CD14-positive monocyte (primary cell): ENCODE data around the gene ZBTB47. TPM values are rescaled to one million over a fixed set of nuclear protein-coding genes. Genes with fewer than 3 reads are reported as not detected.

Source experiments
- DNase-seq, 3 donors: peaks; one replicate each; pipeline ENCODE4 v3.0.0-alpha.2; 2011 to 2022
- H2AFZ ChIP-seq: 2 replicates; pipeline ENCODE4 v1.6.0; 2012; ENCODE audit warnings: mild to moderate bottlenecking, low read depth, low read length, inconsistent platforms; ENCODE audit not compliant: insufficient read depth, poor library complexity, severe bottlenecking
- H3K27ac ChIP-seq, 2 donors: 1 replicate in 1 of 2; 2 replicates in 1 of 2; pipeline ENCODE4 v1.5.1; 2012 to 2013; ENCODE audit warnings: low read length in 2 of 2, control low read depth in 1 of 2, inconsistent platforms in 1 of 2, low read depth in 1 of 2, mild to moderate bottlenecking in 1 of 2
- H3K27me3 ChIP-seq, 2 donors: one replicate each; pipeline versions ENCODE4 v1.6.0 to v1.6.1; 2011 to 2013; ENCODE audit warnings: low read length in 2 of 2; ENCODE audit not compliant: control insufficient read depth in 2 of 2, insufficient read depth in 2 of 2
- H3K36me3 ChIP-seq, 2 donors: replicated peaks in 1 of 2; 1 replicate in 1 of 2; 2 replicates in 1 of 2; pipeline versions ENCODE4 v1.5.1 to v1.6.1; 2012 to 2013; ENCODE audit warnings: low read length in 2 of 2, control low read depth in 1 of 2, inconsistent platforms in 1 of 2, mild to moderate bottlenecking in 1 of 2; ENCODE audit not compliant: insufficient read depth in 2 of 2, control insufficient read depth in 1 of 2
- H3K4me1 ChIP-seq, 2 donors: 1 replicate in 1 of 2; 2 replicates in 1 of 2; pipeline versions ENCODE4 v1.5.1 to v1.6.1; 2012 to 2013; ENCODE audit warnings: low read length in 2 of 2, control low read depth in 1 of 2, inconsistent platforms in 1 of 2, mild to moderate bottlenecking in 1 of 2, moderate library complexity in 1 of 2; ENCODE audit not compliant: insufficient read depth in 2 of 2, control insufficient read depth in 1 of 2
- H3K4me2 ChIP-seq: replicated peaks from 2 replicates; pipeline ENCODE3; 2012; ENCODE audit warnings: low read length, moderate library complexity, mild to moderate bottlenecking; ENCODE audit not compliant: poor library complexity, severe bottlenecking; ENCODE audit errors: extremely low read depth
- H3K4me3 ChIP-seq, 3 experiments: fragments of 200-600 bp in 1 of 3; sonication (generic) in 1 of 3; replicated peaks in 1 of 3; 1 replicate in 2 of 3; 2 replicates in 1 of 3; pipeline ENCODE4 v1.5.1; 2011 to 2013; ENCODE audit warnings: low read length in 3 of 3, mild to moderate bottlenecking in 3 of 3, control low read depth in 2 of 3, low read depth in 2 of 3, inconsistent platforms in 1 of 3, moderate library complexity in 1 of 3
- H3K79me2 ChIP-seq: 2 replicates; pipeline ENCODE4 v1.6.0; 2012; ENCODE audit warnings: mild to moderate bottlenecking, control low read depth, inconsistent platforms, low read length, moderate library complexity; ENCODE audit not compliant: insufficient read depth
- H3K9ac ChIP-seq: 2 replicates; pipeline ENCODE4 v1.6.0; 2017; ENCODE audit warnings: low read length, mild to moderate bottlenecking; ENCODE audit not compliant: insufficient read depth, poor library complexity, severe bottlenecking
- H3K9me3 ChIP-seq, 2 donors: replicated peaks in 1 of 2; 1 replicate in 1 of 2; 2 replicates in 1 of 2; pipeline versions ENCODE4 v1.5.1 to v1.6.1; 2012 to 2013; ENCODE audit warnings: low read length in 2 of 2, control low read depth in 1 of 2; ENCODE audit not compliant: control insufficient read depth in 1 of 2, insufficient read depth in 1 of 2
- H4K20me1 ChIP-seq: 2 replicates; pipeline ENCODE4 v1.6.0; 2012; ENCODE audit warnings: mild to moderate bottlenecking, low read length, control low read depth, moderate library complexity; ENCODE audit not compliant: insufficient read depth
- H3K27ac Mint-ChIP-seq, 7 donors: one replicate each; pipeline ENCODE4 v1.8.0; 2020; ENCODE audit warnings: mild to moderate bottlenecking in 7 of 7, mixed read lengths in 7 of 7, moderate library complexity in 6 of 7, inconsistent platforms in 2 of 7
- H3K27me3 Mint-ChIP-seq, 3 donors: one replicate each; pipeline ENCODE4 v1.8.0; 2021 to 2022; ENCODE audit warnings: low read depth in 3 of 3, mild to moderate bottlenecking in 3 of 3, mixed read lengths in 3 of 3, moderate library complexity in 3 of 3, inconsistent platforms in 1 of 3
- H3K36me3 Mint-ChIP-seq, 2 donors: one replicate each; pipeline ENCODE4 v1.8.0; 2020; ENCODE audit warnings: mixed read lengths in 2 of 2, inconsistent platforms in 1 of 2, mild to moderate bottlenecking in 1 of 2
- H3K4me1 Mint-ChIP-seq: one replicate; pipeline ENCODE4 v1.8.0; 2020; ENCODE audit warnings: mild to moderate bottlenecking, mixed read lengths
- H3K4me3 Mint-ChIP-seq, 2 donors: one replicate each; pipeline ENCODE4 v1.8.0; 2020; ENCODE audit warnings: mild to moderate bottlenecking in 2 of 2, mixed read lengths in 2 of 2, moderate library complexity in 1 of 2
- H3K9me3 Mint-ChIP-seq, 7 donors: one replicate each; pipeline ENCODE4 v1.8.0; 2020 to 2022; ENCODE audit warnings: mixed read lengths in 7 of 7, mild to moderate bottlenecking in 6 of 7, moderate library complexity in 6 of 7, inconsistent platforms in 2 of 7
- CTCF ChIP-seq: fragments of 200-600 bp; IDR thresholded peaks from one replicate; pipeline ENCODE4 v1.8.0; 2022; ENCODE audit warnings: antibody characterized with exemption, mild to moderate bottlenecking
- WGBS: methylation state at CpG from one replicate; pipeline ENCODE4 v1.1.5; 2013; ENCODE audit warnings: missing lambda C conversion rate; ENCODE audit not compliant: insufficient coverage; 5-methylcytosine and 5-hydroxymethylcytosine counted together
- intact Hi-C, 2 donors: fragments of 100-400 bp; cut with micrococcal nuclease; formaldehyde crosslinking; loops; one replicate each; pipeline versions ENCODE4 v1.15.0 to v1.15.1; 2023
- polyA plus RNA-seq, 3 donors: library from polyadenylated mRNA; depleted of rRNA in 1 of 3; unstranded in 2 of 3; stranded (reverse) in 1 of 3; fragments of 300-500 nt in 2 of 3; fragments of >200 nt in 1 of 3; fragmentation: Illumina TruSeq in 2 of 3; gene quantifications; 1 replicate in 2 of 3; 2 replicates in 1 of 3; pipeline ENCODE4 v1.2.3, GENCODE V29; 2012 to 2021

Gene ZBTB47
- polyA plus RNA-seq, 3 donors = 0.35 to 9.8 (median 0.41) TPM

GRCh38 chr3:42610976-42611375 is 42.5 kb upstream of the ZBTB47 start:
- H3K4me1 Mint-ChIP-seq = peaks cover 12% of the 10 kb centered on the region
- peak overlapping the region in 2 of 7 donors; percentile 40 to 42 for H3K27ac Mint-ChIP-seq
- no peaks in the 10 kb centered on the region for H3K9me3 Mint-ChIP-seq

GRCh38 chr3:42612217-42612616 is 41.3 kb upstream of the ZBTB47 start:
- TF ChIP-seq CTCF = no peak
- H3K4me3 Mint-ChIP-seq = no peak overlapping the region
- WGBS = no CpG with 5 or more reads among the region's 1 CpG
- H3K4me1 Mint-ChIP-seq = peaks cover 10% of the 10 kb centered on the region
- H3K4me2 ChIP-seq = no peak overlapping the region
- no peaks in the 10 kb centered on the region for H3K9me3 ChIP-seq
- H3K4me1 ChIP-seq = no peaks in the 10 kb centered on the region
- no peak overlapping the region for H3K27ac ChIP-seq
- H3K27me3 ChIP-seq = no peaks in the 10 kb centered on the region
- H3K36me3 ChIP-seq = peaks cover 51 to 73% of the 10 kb centered on the region in 2 donors
- H3K9ac ChIP-seq = no peak overlapping the region
- H2AFZ ChIP-seq = no peak overlapping the region
- peaks cover 94% of the 10 kb centered on the region for H4K20me1 ChIP-seq
- H3K27ac Mint-ChIP-seq = peak overlapping the region in 1 of 7 donors; percentile 15
- no peaks in the 10 kb centered on the region for H3K27me3 Mint-ChIP-seq
- peaks cover 100% of the 10 kb centered on the region for H3K79me2 ChIP-seq
- H3K4me3 ChIP-seq = no peak overlapping the region
- H3K36me3 Mint-ChIP-seq = peaks cover 47 to 54% of the 10 kb centered on the region in 2 donors
- no peak for DNase-seq
- intact Hi-C loops = no loop called here
- no peaks in the 10 kb centered on the region for H3K9me3 Mint-ChIP-seq

More at GRCh38 chr3:42610976-42611375, 42.5 kb upstream of the ZBTB47 start:
- Histone ChIP-seq H3K4me1 (no peaks in the 10 kb centered on the region), H3K27ac (no peak overlapping the region), H4K20me1 (peaks cover 92% of the 10 kb centered on the region), H3K79me2 (peaks cover 100% of the 10 kb centered on the region), H3K4me2 (no peak overlapping the region), H3K4me3 (no peak overlapping the region), H3K9me3 (no peaks in the 10 kb centered on the region), H3K36me3 (peaks cover 54 to 73% of the 10 kb centered on the region in 2 donors), H2AFZ (no peak overlapping the region), H3K9ac (no peak overlapping the region), H3K27me3 (no peaks in the 10 kb centered on the region)
- no peak for TF ChIP-seq CTCF
- Mint-ChIP-seq H3K36me3 (peaks cover 49 to 56% of the 10 kb centered on the region in 2 donors), H3K27me3 (no peaks in the 10 kb centered on the region), H3K4me3 (no peak overlapping the region)
- no peak for DNase-seq
- WGBS = no CpG with 5 or more reads among the region's 1 CpG
- intact Hi-C loops = no loop called here
